HepG2 (cell line): ENCODE results near the gene R3HDM1. TPM values are rescaled to one million over a fixed set of nuclear protein-coding genes. Genes with fewer than 3 reads are reported as not detected.

Experiments
- BRCA1 ChIP-seq: sonication (generic); formaldehyde crosslinking; IDR thresholded peaks from 2 replicates; pipeline ENCODE4 v1.4.0; 2020; ENCODE audit warnings: missing genetic modification reagents
- CREM ChIP-seq, 2 experiments: sonication (generic) in 1 of 2; formaldehyde crosslinking in 1 of 2; IDR thresholded peaks; 2 replicates each; pipeline versions ENCODE4 v1.4.0 to v1.6.1; 2016 to 2020; ENCODE audit warnings: antibody characterized with exemption in 1 of 2, mild to moderate bottlenecking in 1 of 2, missing genetic modification reagents in 1 of 2
- EZH2 ChIP-seq: conservative IDR thresholded peaks from 2 replicates; pipeline ENCODE4 v1.6.1; 2012; ENCODE audit warnings: mild to moderate bottlenecking, low read depth, low read length, moderate library complexity
- FOXK2 ChIP-seq: fragments of 450-650 bp; IDR thresholded peaks from 2 replicates; pipeline ENCODE4 v1.6.1; 2016
- FOXM1 ChIP-seq: sonication (generic); formaldehyde crosslinking; IDR thresholded peaks from 2 replicates; pipeline ENCODE4 v1.5.0; 2020; ENCODE audit warnings: missing genetic modification reagents
- GRHL1 ChIP-seq: sonication (generic); formaldehyde crosslinking; conservative IDR thresholded peaks from 2 replicates; pipeline ENCODE4 v1.8.0; 2022; ENCODE audit warnings: missing genetic modification reagents
- MED1 ChIP-seq: sonication (generic); formaldehyde crosslinking; IDR thresholded peaks from 2 replicates; pipeline ENCODE4 v1.4.0; 2020; ENCODE audit warnings: missing genetic modification reagents
- NBN ChIP-seq: fragments of 450-650 bp; conservative IDR thresholded peaks from 2 replicates; pipeline ENCODE4 v1.6.1; 2017
- SRF ChIP-seq: IDR thresholded peaks from 2 replicates; pipeline ENCODE4 v1.6.1; 2011; ENCODE audit warnings: mild to moderate bottlenecking, low read depth, low read length, moderate library complexity
- YEATS2 ChIP-seq: sonication (generic); formaldehyde crosslinking; IDR thresholded peaks from 2 replicates; pipeline ENCODE4 v1.4.0; 2020; ENCODE audit warnings: missing genetic modification reagents, borderline replicate concordance
- ZBED4 ChIP-seq: sonication (generic); formaldehyde crosslinking; IDR thresholded peaks from 2 replicates; pipeline ENCODE4 v1.4.0; 2020; ENCODE audit warnings: missing genetic modification reagents, borderline replicate concordance
- ZNF34 ChIP-seq: sonication (generic); formaldehyde crosslinking; IDR thresholded peaks from 2 replicates; pipeline ENCODE4 v1.4.0; 2020; ENCODE audit warnings: mild to moderate bottlenecking, missing genetic modification reagents, borderline replicate concordance
- ZNF672 ChIP-seq: sonication (generic); formaldehyde crosslinking; IDR thresholded peaks from 2 replicates; pipeline ENCODE4 v1.8.1; 2022; ENCODE audit warnings: missing genetic modification reagents
- ZNF709 ChIP-seq: sonication (generic); formaldehyde crosslinking; IDR thresholded peaks from 2 replicates; pipeline ENCODE4 v1.5.0; 2020; ENCODE audit warnings: mild to moderate bottlenecking, missing genetic modification reagents
- polyA plus RNA-seq, 8 experiments: library from polyadenylated mRNA; depleted of rRNA in 3 of 8; stranded (reverse) in 7 of 8; unstranded in 1 of 8; fragments of >200 nt; fragmentation: Illumina TruSeq in 4 of 8; extraction: Trizol in 4 of 8; gene quantifications; 2 replicates each; pipeline versions ENCODE4 v1.2.1 to v1.2.3, GENCODE V29; 2011 to 2016; ENCODE audit warnings: low read depth in 4 of 8, missing spikeins in 1 of 8, mixed read lengths in 1 of 8; ENCODE audit not compliant: insufficient read depth in 1 of 8
- total RNA-seq, 5 experiments: library from RNA; depleted of rRNA; stranded (reverse); fragments of >200 nt; fragmentation: Illumina TruSeq; extraction: Trizol; gene quantifications; 2 replicates each; pipeline ENCODE4 v1.2.3, GENCODE V29; 2016; ENCODE audit warnings: low read depth in 1 of 5
- TF ChIP-seq, protein P1 (sequence below): sonication (generic); formaldehyde crosslinking; conservative IDR thresholded peaks from 2 replicates; pipeline ENCODE4 v1.4.0; 2020; ENCODE audit warnings: missing genetic modification reagents
- TF ChIP-seq, protein P2 (sequence below): sonication (generic); formaldehyde crosslinking; IDR thresholded peaks from 2 replicates; pipeline ENCODE4 v1.8.0; 2022; ENCODE audit warnings: low read depth, missing genetic modification reagents

Gene R3HDM1
- total and polyA plus RNA-seq, 2 of the 13 experiments (the other 11 are each of a cell fraction or from before 2014, with no cell fraction given), result 15.7 to 54.3 TPM

- TF ChIP-seq, protein P1, sequence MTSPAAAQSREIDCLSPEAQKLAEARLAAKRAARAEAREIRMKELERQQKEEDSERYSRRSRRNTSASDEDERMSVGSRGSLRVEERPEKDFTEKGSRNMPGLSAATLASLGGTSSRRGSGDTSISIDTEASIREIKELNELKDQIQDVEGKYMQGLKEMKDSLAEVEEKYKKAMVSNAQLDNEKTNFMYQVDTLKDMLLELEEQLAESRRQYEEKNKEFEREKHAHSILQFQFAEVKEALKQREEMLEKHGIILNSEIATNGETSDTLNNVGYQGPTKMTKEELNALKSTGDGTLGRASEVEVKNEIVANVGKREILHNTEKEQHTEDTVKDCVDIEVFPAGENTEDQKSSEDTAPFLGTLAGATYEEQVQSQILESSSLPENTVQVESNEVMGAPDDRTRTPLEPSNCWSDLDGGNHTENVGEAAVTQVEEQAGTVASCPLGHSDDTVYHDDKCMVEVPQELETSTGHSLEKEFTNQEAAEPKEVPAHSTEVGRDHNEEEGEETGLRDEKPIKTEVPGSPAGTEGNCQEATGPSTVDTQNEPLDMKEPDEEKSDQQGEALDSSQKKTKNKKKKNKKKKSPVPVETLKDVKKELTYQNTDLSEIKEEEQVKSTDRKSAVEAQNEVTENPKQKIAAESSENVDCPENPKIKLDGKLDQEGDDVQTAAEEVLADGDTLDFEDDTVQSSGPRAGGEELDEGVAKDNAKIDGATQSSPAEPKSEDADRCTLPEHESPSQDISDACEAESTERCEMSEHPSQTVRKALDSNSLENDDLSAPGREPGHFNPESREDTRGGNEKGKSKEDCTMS (CRISPR knock-in tag), result no peak
- TF ChIP-seq ZNF672 (CRISPR knock-in tag), result no peak
- TF ChIP-seq, protein P2, sequence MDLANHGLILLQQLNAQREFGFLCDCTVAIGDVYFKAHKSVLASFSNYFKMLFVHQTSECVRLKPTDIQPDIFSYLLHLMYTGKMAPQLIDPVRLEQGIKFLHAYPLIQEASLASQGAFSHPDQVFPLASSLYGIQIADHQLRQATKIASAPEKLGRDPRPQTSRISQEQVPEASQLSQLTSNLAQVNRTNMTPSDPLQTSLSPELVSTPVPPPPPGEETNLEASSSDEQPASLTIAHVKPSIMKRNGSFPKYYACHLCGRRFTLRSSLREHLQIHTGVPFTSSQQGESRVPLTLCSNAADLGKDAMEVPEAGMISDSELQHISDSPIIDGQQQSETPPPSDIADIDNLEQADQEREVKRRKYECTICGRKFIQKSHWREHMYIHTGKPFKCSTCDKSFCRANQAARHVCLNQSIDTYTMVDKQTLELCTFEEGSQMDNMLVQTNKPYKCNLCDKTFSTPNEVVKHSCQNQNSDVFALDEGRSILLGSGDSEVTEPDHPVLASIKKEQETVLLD (CRISPR knock-in tag), result no peak; the same call in 1 of the 2 replicates
- TF ChIP-seq ZNF709 (CRISPR knock-in tag), result no peak; the same call in none of the 2 replicates
- TF ChIP-seq FOXM1, result no peak
- no peak for TF ChIP-seq CREM (IDR thresholded peaks at IDR 0.05)
- no peak for TF ChIP-seq CREM (CRISPR knock-in tag; IDR thresholded peaks at IDR 0.05)
- no peak for TF ChIP-seq GRHL1 (CRISPR knock-in tag)
- TF ChIP-seq YEATS2 (CRISPR knock-in tag), result no peak; the same call in 1 of the 2 replicates
- no peak for TF ChIP-seq ZNF34 (CRISPR knock-in tag)
- no peak for TF ChIP-seq EZH2
- TF ChIP-seq FOXK2, result no peak
- peak; percentile 55; the same call in 1 of the 2 replicates for TF ChIP-seq BRCA1 (CRISPR knock-in tag)
- peak; percentile 58; the same call in 1 of the 2 replicates for TF ChIP-seq ZBED4 (CRISPR knock-in tag)
- peak; percentile 50; the same call in 1 of the 2 replicates for TF ChIP-seq MED1 (CRISPR knock-in tag)
- no peak for TF ChIP-seq SRF
- no peak for TF ChIP-seq NBN
Measured at GRCh38 chr2:135531231-135532197, at the start of gene R3HDM1 (continued).
